M059J (cell line): Measurements from ENCODE around the gene KATNAL1. TPM values are rescaled to one million over a fixed set of nuclear protein-coding genes. Genes with fewer than 3 reads are reported as not detected.
"Not testable (repeated sequence)": the region's sequence is repeated elsewhere in the genome, so short reads cannot be mapped to it uniquely, and the experiment has no call there.

Experiments used
- DNase-seq: peaks from one replicate; pipeline ENCODE4 v3.0.0-alpha.2; 2012; ENCODE audit warnings: low read depth
- total RNA-seq: library from RNA; depleted of rRNA; stranded (reverse); fragments of >200 nt; shearing (Covaris generic); gene quantifications from 2 replicates; pipeline ENCODE4 v1.2.3, GENCODE V29; 2014

KATNAL1 gene
- total RNA-seq, 1 experiment from 2014 or later: 28.2 TPM

GRCh38 chr13:30292325-30292724, 15.0 kb downstream of the KATNAL1 start:
- DNase-seq: no peak

GRCh38 chr13:30290812-30291436, 16.4 kb downstream of the KATNAL1 start:
- no peak for DNase-seq

GRCh38 chr13:30289533-30289932, 17.8 kb downstream of the KATNAL1 start:
- DNase-seq: no peak

- peak; percentile 29 for DNase-seq
Measured at GRCh38 chr13:30286059-30286458, 21.3 kb downstream of the KATNAL1 start.

- DNase-seq: peak; percentile 64
Measured at GRCh38 chr13:30276178-30276577, 31.2 kb downstream of the KATNAL1 start.

- no peak for DNase-seq
Measured at GRCh38 chr13:30274083-30274482, 33.3 kb downstream of the KATNAL1 start.

GRCh38 chr13:30270035-30270434, 37.3 kb downstream of the KATNAL1 start:
- DNase-seq: not testable (repeated sequence)

GRCh38 chr13:30268673-30269072, 38.7 kb downstream of the KATNAL1 start:
- DNase-seq: no peak

GRCh38 chr13:30266756-30267155, 40.6 kb downstream of the KATNAL1 start:
- DNase-seq: no peak

- DNase-seq: not testable (repeated sequence)
Measured at GRCh38 chr13:30259149-30259733, 48.1 kb downstream of the KATNAL1 start.

GRCh38 chr13:30257468-30258099, 49.8 kb downstream of the KATNAL1 start:
- DNase-seq: peak; percentile 7

- no peak for DNase-seq
Measured at GRCh38 chr13:30256713-30257467, 50.5 kb downstream of the KATNAL1 start.

- no peak for DNase-seq
Measured at GRCh38 chr13:30255696-30256095, 51.7 kb downstream of the KATNAL1 start.

GRCh38 chr13:30253830-30254229, 53.5 kb downstream of the KATNAL1 start:
- no peak for DNase-seq

- DNase-seq: no peak
Measured at GRCh38 chr13:30247406-30247805, 59.9 kb downstream of the KATNAL1 start.

- DNase-seq: no peak
Measured at GRCh38 chr13:30241532-30241931, 65.8 kb downstream of the KATNAL1 start.

GRCh38 chr13:30240608-30241007, 66.7 kb downstream of the KATNAL1 start:
- DNase-seq: no peak

GRCh38 chr13:30235216-30235615, 72.1 kb downstream of the KATNAL1 start:
- DNase-seq: peak; percentile 5

- peak; percentile 61 for DNase-seq
Measured at GRCh38 chr13:30234619-30235162, 72.7 kb downstream of the KATNAL1 start.

GRCh38 chr13:30224732-30225131, 82.6 kb downstream of the KATNAL1 start:
- DNase-seq: peak; percentile 72

GRCh38 chr13:30222254-30222653, 85.1 kb downstream of the KATNAL1 start:
- peak; percentile 28 for DNase-seq

GRCh38 chr13:30216111-30216510, 91.2 kb downstream of the KATNAL1 start:
- no peak for DNase-seq
